ENCODE measurements around the gene GPRASP2.

Gene GPRASP2

GRCh38 chrX:102767287-102767686, 55.0 kb downstream of the GPRASP2 start:
- no peaks in the 10 kb centered on the region for H3K9me3 ChIP-seq (ENCODE audit: low read length)
- H2AFZ ChIP-seq (ENCODE audit: low read length), result no peak overlapping the region
- H3K27me3 ChIP-seq (ENCODE audit: insufficient read depth, low read length), result no peaks in the 10 kb centered on the region
- no peak overlapping the region for H3K27ac ChIP-seq (ENCODE audit: low read depth, low read length, poor library complexity, severe bottlenecking)
- TF ChIP-seq CTCF (IDR thresholded peaks at IDR 0.05; ENCODE audit: low read length), result no peak
- TF ChIP-seq EZH2 (IDR thresholded peaks at IDR 0.05; ENCODE audit: borderline replicate concordance, low read length), result no peak
- no peaks in the 10 kb centered on the region for H3K79me2 ChIP-seq (ENCODE audit: insufficient read depth, low read length)
- no peaks in the 10 kb centered on the region for H4K20me1 ChIP-seq (ENCODE audit: insufficient read depth, low read length)
- H3K9ac ChIP-seq (ENCODE audit: low read length), result no peak overlapping the region
- H3K36me3 ChIP-seq (ENCODE audit: insufficient read depth, low read length), result no peaks in the 10 kb centered on the region
- no peak overlapping the region for H3K4me3 ChIP-seq (ENCODE audit: low read depth, low read length, poor library complexity, severe bottlenecking)
- H3K4me1 ChIP-seq (ENCODE audit: insufficient read depth, low read length, severe bottlenecking), result peaks cover 17% of the 10 kb centered on the region
- no peaks in the 10 kb centered on the region for H3K9me2 ChIP-seq (ENCODE audit: low read depth, low read length)
- H3F3A ChIP-seq (ENCODE audit: insufficient read depth, low read length), result no peaks in the 10 kb centered on the region
- H3K4me2 ChIP-seq (ENCODE audit: low read length), result no peak overlapping the region
